ENCODE data around the gene CGB5. TPM values are rescaled to one million over a fixed set of nuclear protein-coding genes. Genes with fewer than 3 reads are reported as not detected.

Gene CGB5
- total and polyA plus RNA-seq, 7 experiments from 2014 or later = not detected

- H3K4me1 Mint-ChIP-seq = peaks cover 14 to 43% (median 27%) of the 10 kb centered on the region in 7 donors
- DNase-seq (no peak), ATAC-seq (no peak)
- Histone ChIP-seq H3K4me1 (ENCODE audit: control insufficient read depth in 2 of 2, insufficient read depth in 2 of 2, low read length in 2 of 2) (peaks cover 1 to 5% of the 10 kb centered on the region in 2 donors), H3K9me3 (ENCODE audit: control insufficient read depth in 2 of 3, low read length in 3 of 3) (no peaks in the 10 kb centered on the region), H3K4me3 (ENCODE audit: low read length) (no peak overlapping the region), H3K36me3 (ENCODE audit: control insufficient read depth in 2 of 3, insufficient read depth in 3 of 3, low read length in 3 of 3) (peaks cover 18 to 88% (median 26%) of the 10 kb centered on the region in 3 experiments), H3K27ac (ENCODE audit: low read depth, low read length) (no peak overlapping the region), H3K27me3 (ENCODE audit: control insufficient read depth in 2 of 2, insufficient read depth in 2 of 2, low read length in 2 of 2) (no peaks in the 10 kb centered on the region)
- no peak overlapping the region for H3K4me3 Mint-ChIP-seq
- H3K36me3 Mint-ChIP-seq = peaks cover under 1 to 33% (median 9%) of the 10 kb centered on the region in 5 donors
- H3K27me3 Mint-ChIP-seq = no peaks in the 10 kb centered on the region
- H3K9me3 Mint-ChIP-seq = peaks cover 0 to 1% (median 0%) of the 10 kb centered on the region in 11 donors
- ChIA-PET POLR2A (no interaction called here), CTCF (interaction anchor here (1.0 kb wide), 1 partner anchor 21 kb away, joined by 3 read pairs; the partner anchor contains the start of gene LIN7B)
- intact Hi-C loops (cut with micrococcal nuclease) = no loop called here
- no peak overlapping the region for H3K27ac Mint-ChIP-seq
Measured at GRCh38 chr19:49092686-49093085, 49.0 kb downstream of the CGB5 start.

Small RNA genes within 50 kb of the gene (microRNA-seq; reads per million reads assigned to microRNA genes)
- not detected for gene MIR6798 (ENCODE audit: borderline microRNAs expressed)

Other genes starting within 250 kb of the CGB5 start
- 10 to 100 TPM; 16.7 to 53.1 (median 22.5) TPM for gene BCAT2, start 232.8 kb upstream of the CGB5 start, total RNA-seq
- gene BCAT2, start 232.8 kb upstream of the CGB5 start, polyA plus RNA-seq = 10 to 100 TPM; 25.5 to 30.9 TPM
- 1 to 10 TPM in 2 of 5 experiments, under 1 TPM in 2, not detected in 1; 0.38 to 2.9 (median 1.2) TPM for gene HSD17B14, start 207.4 kb upstream of the CGB5 start, total RNA-seq
- gene HSD17B14, start 207.4 kb upstream of the CGB5 start, polyA plus RNA-seq = 1 to 10 TPM in 1 of 2 donors, under 1 TPM in 1; 0.66 to 1.7 TPM
- 1 to 10 TPM; 2.1 to 7.4 (median 4.0) TPM for gene PLEKHA4, start 175.2 kb upstream of the CGB5 start, total RNA-seq
- 1 to 10 TPM; 2.6 to 5.6 TPM for gene PLEKHA4, start 175.2 kb upstream of the CGB5 start, polyA plus RNA-seq
- gene PPP1R15A, start 171.4 kb upstream of the CGB5 start, total RNA-seq = 1,000 to 10,000 TPM in 1 of 5 experiments, 100 to 1,000 TPM in 1, 10 to 100 TPM in 3; 31.5 to 1,030 (median 71.9) TPM
- 10 to 100 TPM; 23.0 to 29.8 TPM for gene PPP1R15A, start 171.4 kb upstream of the CGB5 start, polyA plus RNA-seq
- gene TULP2, start 145.1 kb upstream of the CGB5 start, total RNA-seq = not detected
- not detected for gene TULP2, start 145.1 kb upstream of the CGB5 start, polyA plus RNA-seq
- 100 to 1,000 TPM; 128 to 252 (median 142) TPM for gene NUCB1, start 143.5 kb upstream of the CGB5 start, total RNA-seq
- gene NUCB1, start 143.5 kb upstream of the CGB5 start, polyA plus RNA-seq = 100 to 1,000 TPM in 1 of 2 donors, 10 to 100 TPM in 1; 70.5 to 150 TPM
- gene DHDH, start 110.1 kb upstream of the CGB5 start, total RNA-seq = 1 to 10 TPM; 1.1 to 1.7 (median 1.3) TPM
- gene DHDH, start 110.1 kb upstream of the CGB5 start, polyA plus RNA-seq = 1 to 10 TPM; 1.0 to 2.7 TPM
- gene BAX, start 89.0 kb upstream of the CGB5 start, total RNA-seq = 100 to 1,000 TPM in 3 of 5 experiments, 10 to 100 TPM in 2; 78.7 to 355 (median 122) TPM
- 10 to 100 TPM; 49.1 to 66.3 TPM for gene BAX, start 89.0 kb upstream of the CGB5 start, polyA plus RNA-seq
- 1,000 to 10,000 TPM in 4 of 5 experiments, 100 to 1,000 TPM in 1; 888 to 1,929 (median 1,286) TPM for gene FTL, start 78.5 kb upstream of the CGB5 start, total RNA-seq
- gene FTL, start 78.5 kb upstream of the CGB5 start, polyA plus RNA-seq = 1,000 to 10,000 TPM; 3,820 to 4,967 TPM
- gene GYS1, start 50.5 kb upstream of the CGB5 start, total RNA-seq = 10 to 100 TPM; 27.3 to 82.3 (median 50.7) TPM
- 10 to 100 TPM; 22.6 to 40.3 TPM for gene GYS1, start 50.5 kb upstream of the CGB5 start, polyA plus RNA-seq
- 10 to 100 TPM; 23.4 to 94.0 (median 24.1) TPM for gene RUVBL2, start 50.0 kb upstream of the CGB5 start, total RNA-seq
- 10 to 100 TPM; 58.7 to 72.9 TPM for gene RUVBL2, start 50.0 kb upstream of the CGB5 start, polyA plus RNA-seq
- gene LHB, start 26.8 kb upstream of the CGB5 start, total RNA-seq = not detected
- not detected for gene LHB, start 26.8 kb upstream of the CGB5 start, polyA plus RNA-seq
- not detected for gene CGB3, start 19.5 kb upstream of the CGB5 start, total RNA-seq
- not detected for gene CGB3, start 19.5 kb upstream of the CGB5 start, polyA plus RNA-seq
- not detected for gene CGB2, start 12.0 kb upstream of the CGB5 start, total RNA-seq
- not detected for gene CGB2, start 12.0 kb upstream of the CGB5 start, polyA plus RNA-seq
- gene CGB1, start 7.0 kb upstream of the CGB5 start, total RNA-seq = not detected
- not detected for gene CGB1, start 7.0 kb upstream of the CGB5 start, polyA plus RNA-seq
- gene CGB8, start 5.3 kb downstream of the CGB5 start, total RNA-seq = not detected
- not detected for gene CGB8, start 5.3 kb downstream of the CGB5 start, polyA plus RNA-seq
- not detected for gene CGB7, start 13.9 kb downstream of the CGB5 start, total RNA-seq
- not detected for gene CGB7, start 13.9 kb downstream of the CGB5 start, polyA plus RNA-seq
- gene NTF4, start 21.0 kb downstream of the CGB5 start, total RNA-seq = not detected
- gene NTF4, start 21.0 kb downstream of the CGB5 start, polyA plus RNA-seq = not detected
- not detected for gene KCNA7, start 28.9 kb downstream of the CGB5 start, total RNA-seq
- gene KCNA7, start 28.9 kb downstream of the CGB5 start, polyA plus RNA-seq = not detected
- gene SNRNP70, start 41.6 kb downstream of the CGB5 start, total RNA-seq = 100 to 1,000 TPM; 243 to 837 (median 449) TPM
- 10 to 100 TPM; 48.0 to 63.1 TPM for gene SNRNP70, start 41.6 kb downstream of the CGB5 start, polyA plus RNA-seq
- 10 to 100 TPM in 4 of 5 experiments, 1 to 10 TPM in 1; 3.7 to 21.7 (median 10.8) TPM for gene LIN7B, start 70.5 kb downstream of the CGB5 start, total RNA-seq
- gene LIN7B, start 70.5 kb downstream of the CGB5 start, polyA plus RNA-seq = 1 to 10 TPM; 4.0 to 5.7 TPM
- 1 to 10 TPM; 1.3 to 2.8 (median 2.2) TPM for gene C19orf73, start 75.3 kb downstream of the CGB5 start, total RNA-seq
- 1 to 10 TPM; 4.3 to 4.8 TPM for gene C19orf73, start 75.3 kb downstream of the CGB5 start, polyA plus RNA-seq
- gene PPFIA3, start 75.7 kb downstream of the CGB5 start, total RNA-seq = 1 to 10 TPM; 2.2 to 4.9 (median 3.3) TPM
- under 1 TPM; 0.15 to 0.54 TPM for gene PPFIA3, start 75.7 kb downstream of the CGB5 start, polyA plus RNA-seq
- not detected for gene HRC, start 111.5 kb downstream of the CGB5 start, total RNA-seq
- not detected for gene HRC, start 111.5 kb downstream of the CGB5 start, polyA plus RNA-seq
- 1 to 10 TPM in 1 of 5 experiments, under 1 TPM in 3, not detected in 1; 0.72 to 3.2 (median 0.85) TPM for gene TRPM4, start 113.9 kb downstream of the CGB5 start, total RNA-seq
- gene TRPM4, start 113.9 kb downstream of the CGB5 start, polyA plus RNA-seq = under 1 TPM in 1 of 2 donors, not detected in 1; 0.13 TPM

Measured in naive thymus-derived CD4-positive, alpha-beta T cell (primary cell).